ENCODE data around the gene TMEM127.
A peak's percentile ranks its signal among the peaks of the same experiment; 100 is the strongest.
"Not testable (repeated sequence)": the region's sequence is repeated elsewhere in the genome, so short reads cannot be mapped to it uniquely, and the experiment has no call there.

Gene TMEM127

DNA sequence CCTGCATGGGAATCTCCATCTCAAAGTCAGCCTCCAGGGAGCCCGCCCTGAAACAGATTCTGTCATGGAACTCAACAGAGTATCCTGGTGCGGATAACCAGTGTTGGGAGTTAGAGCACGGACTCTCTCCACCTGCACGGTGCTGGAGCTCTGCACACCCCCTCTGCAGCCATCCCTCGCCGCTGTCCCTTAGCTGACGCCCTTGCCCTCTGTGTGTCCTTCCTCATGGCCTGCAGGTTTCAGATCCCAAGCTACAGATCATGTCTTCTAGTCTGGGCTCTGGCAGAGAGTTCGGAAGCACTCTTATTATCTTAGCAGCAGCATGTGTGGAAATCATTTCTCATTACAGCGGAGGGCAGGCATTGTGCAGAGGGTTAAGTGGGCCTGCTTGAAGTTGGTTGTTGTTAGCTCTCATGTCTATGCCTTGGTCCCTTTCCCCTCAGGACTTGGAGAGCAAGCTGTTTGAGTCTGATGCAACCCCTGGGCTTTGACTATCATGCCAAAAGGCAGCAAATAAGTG lies 26.0 kb downstream of the TMEM127 start:
- no peak for DNase-seq

DNA sequence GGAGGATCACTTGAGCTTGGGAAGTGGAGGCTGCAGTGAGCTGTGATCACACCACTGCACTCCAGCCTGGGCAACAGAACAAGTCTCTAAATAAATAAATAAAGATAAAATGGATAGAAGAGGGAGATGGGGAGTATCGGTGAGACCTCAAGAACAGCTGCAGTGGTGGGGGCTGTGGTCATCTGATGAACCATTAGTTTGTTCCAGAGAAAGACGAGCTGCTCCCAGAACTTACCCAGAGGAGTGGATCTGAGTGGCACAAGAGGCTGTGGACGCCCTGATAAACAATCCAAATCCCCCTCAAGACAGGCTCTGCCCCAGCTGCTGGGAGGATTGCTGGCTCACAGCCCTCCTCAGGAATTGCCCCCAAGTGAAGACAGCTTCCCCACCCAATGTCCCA lies 26.7 kb downstream of the TMEM127 start:
- DNase-seq = no peak

DNA sequence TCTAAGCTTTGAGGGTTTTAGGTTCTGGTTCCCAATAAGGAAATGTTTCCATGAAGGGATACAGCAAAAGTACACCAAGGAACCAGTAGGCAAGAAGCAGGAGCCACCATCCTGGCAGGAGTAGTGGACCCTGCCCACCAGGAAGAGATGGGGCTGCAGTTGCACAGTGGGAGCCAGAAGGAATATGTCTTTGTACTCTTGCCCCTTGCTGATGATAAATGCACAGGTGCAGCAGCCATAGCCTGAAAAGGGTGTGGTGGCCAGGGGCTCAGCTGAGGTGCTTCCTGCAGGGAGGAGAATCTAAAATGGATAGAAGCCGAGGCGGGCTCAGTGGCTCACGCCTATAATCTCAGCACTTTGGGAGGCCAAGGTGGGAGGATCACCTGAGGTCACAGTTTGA lies 27.5 kb downstream of the TMEM127 start:
- DNase-seq = no peak

DNA sequence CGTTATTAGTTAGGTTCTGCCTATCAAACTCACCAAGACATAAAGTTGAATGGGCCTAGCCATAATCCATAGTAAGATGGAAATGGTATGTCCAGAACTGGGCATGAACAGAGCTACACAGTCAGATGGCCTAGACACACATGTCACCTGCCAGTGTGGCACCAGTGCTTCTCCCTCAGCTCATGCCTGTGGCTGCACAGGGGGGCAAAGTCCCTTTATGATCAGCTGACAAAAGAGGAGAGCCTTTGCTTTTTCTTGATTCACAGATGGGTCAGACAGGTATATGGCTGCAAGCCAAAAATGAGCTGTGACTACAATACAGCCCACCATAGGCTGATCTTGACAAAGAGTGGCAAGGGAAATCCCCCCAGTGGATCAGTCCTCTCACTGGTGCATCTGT lies 28.9 kb downstream of the TMEM127 start:
- no peak for DNase-seq

DNA sequence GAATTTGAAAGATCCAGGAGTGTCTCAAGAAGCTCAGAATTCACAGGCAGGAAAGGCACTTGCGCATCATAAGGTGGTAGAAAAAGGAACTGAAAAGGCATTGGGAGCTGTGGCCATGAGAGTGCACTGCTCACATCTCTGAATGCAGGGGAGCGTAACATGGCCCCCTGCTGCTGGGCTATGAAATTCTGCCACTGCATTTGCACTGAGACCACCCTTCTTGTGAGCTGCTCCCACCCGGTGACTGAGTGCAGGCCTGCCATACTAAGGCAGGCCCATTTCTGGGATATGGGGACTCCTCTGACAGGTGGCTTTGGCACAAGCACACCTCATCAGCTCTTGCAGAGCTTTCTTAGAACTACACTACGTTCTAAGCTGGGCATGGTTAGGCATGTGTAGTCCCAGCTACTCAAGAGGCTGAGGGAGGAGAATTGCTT lies 31.9 kb downstream of the TMEM127 start:
- DNase-seq = no peak

DNA sequence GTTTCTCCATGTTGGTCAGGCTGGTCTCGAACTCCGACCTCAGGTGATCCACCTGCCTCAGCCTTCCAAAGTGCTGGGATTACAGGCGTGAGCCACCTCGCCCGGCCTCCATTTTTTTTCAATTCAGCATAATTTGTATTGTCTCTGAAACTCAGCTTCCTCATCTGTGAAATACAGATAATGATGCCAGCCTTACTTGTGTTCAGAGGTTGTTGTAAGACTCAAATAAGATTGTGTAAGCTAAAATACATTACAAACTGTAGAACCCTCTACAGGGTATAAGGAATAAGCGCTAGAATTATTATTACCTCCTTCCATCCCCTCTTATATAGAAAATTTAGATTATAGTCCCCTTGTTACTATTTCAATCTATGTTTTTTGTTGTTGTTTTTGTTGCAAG lies 32.4 kb downstream of the TMEM127 start:
- no peak for DNase-seq

DNA sequence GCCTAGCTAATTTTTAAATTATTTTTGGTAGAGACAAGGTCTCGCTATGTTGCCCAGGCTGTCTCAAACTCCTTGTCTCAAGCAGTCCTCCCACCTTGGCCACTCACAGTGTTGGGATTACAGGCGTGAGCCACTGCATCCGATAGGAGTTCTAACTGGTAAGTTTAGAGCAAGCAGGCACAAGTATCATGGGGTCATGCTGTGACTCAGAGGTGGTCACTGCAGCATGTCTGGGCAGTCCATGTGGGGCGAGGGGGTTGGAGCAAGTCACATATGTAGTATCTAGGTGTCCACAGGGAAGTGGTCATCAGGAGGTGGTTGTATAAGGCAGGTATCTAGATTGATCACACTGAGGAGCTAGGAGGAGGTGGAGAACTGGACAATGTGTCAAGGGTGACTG lies 34.5 kb downstream of the TMEM127 start:
- no peak for DNase-seq

DNA sequence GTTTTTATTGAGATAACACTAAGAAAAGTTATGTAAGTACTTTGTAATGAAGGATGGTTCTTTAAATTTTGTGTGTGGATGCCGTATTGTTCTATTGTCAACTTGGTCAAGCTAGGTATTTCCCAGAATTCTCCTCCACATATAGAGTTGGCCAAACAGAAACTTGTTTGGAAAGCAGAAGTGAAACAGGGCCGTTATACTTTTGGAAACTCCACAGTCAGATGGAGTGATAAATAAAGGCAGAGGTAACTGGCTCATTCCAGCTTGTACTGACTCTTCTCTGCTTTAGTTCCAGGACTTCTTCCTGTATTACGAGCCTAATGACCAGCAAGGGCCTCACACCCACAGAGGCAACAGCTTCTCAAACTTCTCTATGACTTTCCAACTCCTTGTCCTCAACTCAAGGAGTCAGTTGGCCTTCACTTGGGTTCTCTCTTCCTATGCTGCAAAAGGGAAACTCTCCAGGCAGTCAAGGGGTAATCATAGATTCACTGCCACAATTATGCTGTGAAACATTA lies 40.7 kb downstream of the TMEM127 start:
- DNase-seq = no peak

DNA sequence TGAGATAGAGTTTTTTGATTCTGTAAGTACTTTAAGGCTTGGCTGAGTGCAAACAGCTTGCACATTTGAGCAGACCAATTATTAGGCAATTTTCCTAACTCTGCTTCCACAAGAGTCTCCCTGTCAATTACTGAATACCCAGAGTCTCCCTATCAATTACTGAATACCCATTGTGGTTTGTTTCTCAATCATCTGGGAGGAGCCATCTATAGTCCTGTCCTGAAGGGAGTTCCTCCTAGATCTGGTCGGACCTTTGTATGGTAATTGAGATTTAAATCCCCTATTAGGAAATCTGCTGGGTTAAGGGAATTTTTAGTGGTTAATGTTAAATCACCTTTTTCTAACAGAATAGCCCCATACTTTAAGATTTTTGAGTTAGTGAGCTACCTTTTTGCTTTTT lies 44.7 kb downstream of the TMEM127 start:
- not testable (repeated sequence) for DNase-seq

DNA sequence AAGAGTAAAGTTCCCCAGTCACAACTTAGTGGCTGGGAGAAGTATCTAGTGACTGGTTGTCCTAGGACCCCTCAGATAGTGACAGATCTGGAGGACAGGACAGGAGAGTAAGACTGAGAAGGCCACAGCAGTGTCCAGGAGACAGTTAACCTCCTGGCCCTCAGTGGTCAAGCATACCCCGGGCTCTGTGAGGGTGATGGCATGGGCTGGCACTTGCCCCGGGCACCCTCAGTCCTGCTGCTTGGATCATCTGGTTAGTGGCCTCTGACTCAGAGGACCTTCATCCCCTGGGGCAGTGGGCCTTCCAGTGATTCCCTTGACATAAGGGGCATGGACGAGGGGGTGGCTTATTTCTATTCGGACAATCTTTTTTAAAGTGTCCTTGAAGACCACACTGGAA lies 45.8 kb downstream of the TMEM127 start:
- not testable (repeated sequence) for DNase-seq

DNA sequence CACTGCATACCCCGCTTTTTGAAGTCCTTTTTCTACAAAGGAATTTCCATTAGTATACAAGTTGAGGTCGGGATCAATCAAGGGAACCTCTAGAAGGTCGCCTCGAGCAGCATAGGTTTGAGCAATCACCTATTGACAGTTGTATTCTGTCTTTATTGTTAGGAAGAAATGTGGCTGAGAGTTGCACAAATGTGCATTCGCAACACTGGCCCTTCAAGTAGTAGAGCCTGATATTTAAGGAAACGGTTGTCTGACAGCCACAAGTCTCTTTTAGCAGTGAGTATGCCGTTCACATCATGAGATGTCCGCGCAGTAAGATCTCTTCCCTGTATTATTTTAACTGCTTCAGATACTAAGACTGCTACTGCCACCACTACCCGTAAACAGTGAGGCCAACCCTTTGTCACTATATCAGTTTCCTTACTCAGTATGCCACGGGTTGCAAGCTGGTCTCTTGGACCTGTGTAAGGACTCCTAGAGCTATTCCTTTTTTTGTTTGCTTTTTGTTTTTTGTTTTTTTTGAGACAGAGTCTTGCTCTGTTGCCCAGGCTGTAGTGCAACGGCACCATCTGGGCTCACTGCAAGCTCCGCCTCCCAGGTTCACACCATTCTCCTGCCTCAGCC lies 47.2 kb downstream of the TMEM127 start:
- DNase-seq = no peak

DNA sequence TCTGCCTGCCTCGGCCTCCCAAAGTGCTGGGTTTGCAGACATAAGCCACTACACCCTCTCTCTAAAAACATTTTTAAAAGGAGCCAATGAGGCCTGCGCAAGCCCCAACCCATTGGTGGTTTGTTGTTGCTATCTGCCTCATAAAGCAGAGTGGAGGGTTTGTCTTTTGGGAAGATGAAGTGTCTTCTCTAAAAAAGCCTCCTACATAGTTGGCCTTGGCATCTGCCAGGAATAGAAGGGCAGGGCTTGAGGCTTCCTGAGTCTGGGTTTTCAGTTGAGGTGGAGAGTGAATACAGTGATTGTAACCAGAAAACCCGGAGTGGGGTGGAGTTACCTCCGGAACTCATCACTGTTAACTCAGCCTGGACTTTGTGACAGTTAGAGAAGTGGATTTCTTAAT lies 51.2 kb downstream of the TMEM127 start:
- DNase-seq = no peak

DNA sequence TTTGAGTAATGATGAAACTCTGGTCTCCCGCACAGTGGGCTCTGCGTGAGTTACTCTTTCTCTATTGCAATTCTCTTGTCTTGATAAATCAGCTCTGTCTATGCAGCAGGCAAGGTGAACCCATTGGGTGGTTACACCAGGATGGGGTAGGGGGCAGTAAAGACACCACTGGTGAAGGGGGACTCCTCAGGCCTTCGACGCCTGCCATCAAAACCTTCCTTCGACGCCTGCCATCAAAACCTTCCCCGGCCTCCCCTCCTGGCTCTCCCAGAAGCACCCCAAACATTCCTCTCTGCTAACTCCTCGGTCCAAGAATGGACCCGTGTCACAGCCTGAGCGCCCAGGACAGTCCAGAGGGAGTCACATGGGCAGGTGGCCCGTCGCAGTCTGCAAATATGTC lies 52.4 kb downstream of the TMEM127 start:
- DNase-seq = no peak

DNA sequence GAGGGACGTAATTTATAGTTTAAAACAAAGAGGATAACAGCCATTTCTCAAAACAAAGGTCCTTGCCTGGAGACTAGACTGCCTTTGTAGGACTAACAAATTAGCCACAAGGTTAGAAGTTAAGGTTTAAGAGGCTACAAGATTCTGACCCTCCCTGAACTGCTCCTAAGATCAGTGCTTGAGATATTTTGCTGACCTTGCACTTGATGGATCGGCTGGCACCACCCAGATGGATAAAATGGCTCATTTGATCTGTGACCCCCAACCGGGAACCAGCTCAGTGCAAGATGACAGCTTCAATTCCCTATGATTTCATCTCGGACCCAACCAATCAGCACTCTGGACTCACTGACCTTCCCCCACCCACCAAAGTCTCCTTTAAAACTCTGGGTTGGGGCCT lies 53.5 kb downstream of the TMEM127 start:
- DNase-seq = no peak

DNA sequence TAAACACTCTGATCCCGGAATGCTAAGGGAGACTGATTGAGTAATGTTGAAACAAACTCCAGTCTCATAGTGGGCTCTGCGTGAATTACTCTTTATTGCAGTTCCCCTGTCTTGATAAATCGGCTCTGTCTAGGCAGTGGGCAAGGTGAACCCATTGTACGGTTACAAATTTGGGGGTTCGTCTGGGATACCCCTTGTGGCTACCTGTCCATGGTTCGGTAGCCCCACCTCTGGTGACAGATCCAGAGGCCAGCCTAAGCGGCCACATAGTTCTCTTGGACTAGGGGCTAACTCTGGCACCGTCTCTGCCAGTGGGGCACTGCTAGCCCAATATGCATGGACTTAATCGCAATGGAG lies 56.1 kb downstream of the TMEM127 start:
- no peak for DNase-seq

DNA sequence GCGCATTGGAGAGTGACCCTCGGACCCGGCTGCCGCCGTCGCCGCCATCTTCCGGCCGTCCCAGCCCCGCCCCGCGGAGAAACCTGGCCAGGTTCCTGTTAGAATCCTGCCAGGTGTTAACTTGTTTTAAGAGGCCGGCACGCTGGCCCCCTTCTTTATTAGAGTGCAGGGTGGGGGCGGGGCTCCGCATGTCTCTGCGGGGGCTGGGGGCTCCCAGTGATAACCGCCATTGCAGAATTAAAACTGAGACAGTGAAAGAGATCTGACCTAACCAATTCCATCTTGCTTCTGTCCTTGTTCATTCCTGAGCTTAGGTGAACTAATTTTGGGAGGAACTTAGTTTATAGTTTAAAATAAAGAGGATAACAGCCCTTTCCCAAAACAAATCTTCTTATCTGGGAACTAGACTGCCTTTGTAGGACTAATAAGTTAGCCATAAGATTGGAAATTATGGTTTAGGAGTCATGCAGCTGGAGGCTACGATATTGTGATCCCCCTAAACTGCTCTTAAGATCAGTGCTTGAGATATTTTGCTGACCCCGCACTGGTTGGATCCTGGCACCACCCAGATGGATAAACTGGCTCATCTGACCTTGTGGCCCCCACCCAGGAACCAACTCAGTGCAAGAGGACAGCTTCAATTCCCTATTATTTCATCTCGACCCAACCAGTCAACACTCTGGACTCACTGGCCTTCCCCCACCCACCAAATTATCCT lies 56.6 kb downstream of the TMEM127 start:
- no peak for DNase-seq

DNA sequence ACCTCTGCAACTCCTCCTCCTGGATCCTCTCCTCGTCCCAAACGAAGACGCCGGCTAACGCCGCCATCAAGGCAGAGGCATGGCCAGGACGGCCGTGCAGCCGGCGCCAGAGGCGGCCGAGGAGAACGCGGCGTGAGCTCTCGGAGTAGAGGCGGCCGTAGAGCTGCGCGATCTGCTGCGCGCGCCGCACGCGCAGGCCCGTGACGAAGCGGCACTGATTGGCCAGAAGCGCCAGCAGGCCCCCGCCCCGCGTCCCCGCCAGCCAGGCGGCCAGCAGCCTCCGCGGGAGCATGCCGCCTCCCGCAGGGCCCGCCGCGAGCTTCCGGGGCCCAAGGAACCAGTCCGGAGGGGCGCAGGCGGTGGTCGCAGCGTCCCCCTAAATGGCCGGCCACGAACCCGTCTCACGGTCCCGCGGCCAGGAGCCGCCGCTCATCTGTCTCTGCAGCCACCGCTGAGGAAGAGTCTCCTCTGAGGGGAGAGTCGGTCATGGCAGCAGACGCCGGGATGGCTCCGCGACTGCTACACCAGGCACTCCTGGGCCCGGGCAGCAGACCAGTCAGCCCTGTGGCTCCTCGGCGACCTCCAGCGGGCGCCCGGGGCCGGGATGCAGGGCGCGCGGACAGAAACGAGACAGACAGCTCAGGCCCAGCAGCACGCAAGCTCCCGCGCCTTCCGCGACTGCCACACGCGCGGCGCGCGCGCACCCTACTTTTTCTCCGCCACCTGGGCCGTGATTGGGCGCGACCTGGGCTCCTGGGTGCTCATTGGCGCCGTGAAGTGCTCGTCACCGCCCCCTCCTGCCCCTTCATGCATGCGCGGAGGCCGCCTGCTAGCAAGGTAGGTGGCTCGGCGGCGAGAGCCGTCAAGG lies 57.4 kb downstream of the TMEM127 start, which contains the start of gene STARD7:
Gene STARD7 (minus strand): TSS at position 685 of the 868 bp plus-strand sequence. CDS start 393 bp downstream, at position 292.
- peak; percentile 99 for DNase-seq

DNA sequence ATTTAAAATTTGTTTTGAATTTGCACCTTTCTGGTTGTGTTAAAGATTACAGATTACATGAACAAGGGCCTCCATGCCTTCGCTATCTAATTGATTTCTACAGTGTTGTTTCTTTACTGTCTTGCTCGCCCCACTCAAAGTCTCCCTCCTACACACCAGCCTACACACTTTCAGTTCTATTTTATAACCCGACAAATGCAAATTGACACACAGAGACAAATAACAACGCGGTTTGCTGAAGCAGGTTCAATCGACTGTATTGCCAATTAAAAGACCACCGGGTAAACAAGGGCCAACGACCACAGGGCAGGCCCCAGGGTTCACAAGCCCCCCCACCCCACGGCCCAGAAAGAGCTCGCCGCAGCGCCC lies 58.0 kb downstream of the TMEM127 start:
- DNase-seq = no peak

DNA sequence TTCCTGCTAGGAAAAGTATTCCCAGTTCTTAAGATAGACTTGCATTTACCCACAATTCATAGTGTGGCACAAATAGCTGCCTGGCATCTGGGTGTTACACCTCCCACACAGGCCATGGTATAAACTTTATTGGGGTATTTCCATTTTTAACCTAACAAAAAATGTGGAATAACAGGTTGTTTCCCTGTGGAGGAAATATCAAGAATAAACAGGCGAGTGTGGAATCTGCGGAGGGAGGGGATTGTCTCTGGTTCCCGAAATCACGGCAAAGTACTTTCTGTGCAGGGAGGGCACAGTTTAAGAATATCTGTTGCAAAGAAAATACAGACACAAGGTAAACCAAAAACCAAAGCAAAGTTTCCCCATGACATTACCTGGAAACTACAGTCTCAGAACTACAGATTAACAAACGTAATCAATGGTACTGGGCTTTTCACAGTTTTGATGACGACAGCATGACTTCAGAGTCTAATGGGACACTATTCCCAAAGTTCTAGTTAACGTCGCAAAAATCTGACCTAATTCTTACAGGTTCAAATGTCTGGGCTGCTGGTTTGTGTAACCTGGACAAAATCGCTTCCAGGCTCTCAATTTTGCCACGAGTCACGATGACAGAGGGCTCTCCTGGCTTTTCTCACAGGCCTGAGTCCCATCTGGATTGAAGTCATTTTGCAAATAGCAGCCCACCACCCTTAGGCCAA lies 58.6 kb downstream of the TMEM127 start:
- peak; percentile 9 for DNase-seq

DNA sequence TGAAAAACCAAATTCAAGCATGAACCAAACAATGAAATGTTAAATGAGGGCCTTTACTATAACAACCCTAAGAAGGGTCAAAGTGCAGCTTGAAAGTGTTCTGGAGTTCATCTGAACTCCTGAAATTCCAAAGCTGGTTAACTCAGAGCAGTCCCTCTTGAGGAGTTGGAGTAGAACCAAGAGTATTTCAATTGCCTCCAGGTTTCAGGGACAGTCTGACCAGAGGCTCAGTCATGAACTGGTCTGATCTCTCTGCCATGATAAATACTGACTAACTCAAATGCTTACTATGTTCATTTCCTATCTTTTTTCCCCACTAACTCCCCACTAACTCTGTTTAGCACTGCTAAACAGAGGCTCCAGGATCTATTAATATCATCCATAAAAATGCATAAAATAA lies 59.9 kb downstream of the TMEM127 start:
- no peak for DNase-seq

DNA sequence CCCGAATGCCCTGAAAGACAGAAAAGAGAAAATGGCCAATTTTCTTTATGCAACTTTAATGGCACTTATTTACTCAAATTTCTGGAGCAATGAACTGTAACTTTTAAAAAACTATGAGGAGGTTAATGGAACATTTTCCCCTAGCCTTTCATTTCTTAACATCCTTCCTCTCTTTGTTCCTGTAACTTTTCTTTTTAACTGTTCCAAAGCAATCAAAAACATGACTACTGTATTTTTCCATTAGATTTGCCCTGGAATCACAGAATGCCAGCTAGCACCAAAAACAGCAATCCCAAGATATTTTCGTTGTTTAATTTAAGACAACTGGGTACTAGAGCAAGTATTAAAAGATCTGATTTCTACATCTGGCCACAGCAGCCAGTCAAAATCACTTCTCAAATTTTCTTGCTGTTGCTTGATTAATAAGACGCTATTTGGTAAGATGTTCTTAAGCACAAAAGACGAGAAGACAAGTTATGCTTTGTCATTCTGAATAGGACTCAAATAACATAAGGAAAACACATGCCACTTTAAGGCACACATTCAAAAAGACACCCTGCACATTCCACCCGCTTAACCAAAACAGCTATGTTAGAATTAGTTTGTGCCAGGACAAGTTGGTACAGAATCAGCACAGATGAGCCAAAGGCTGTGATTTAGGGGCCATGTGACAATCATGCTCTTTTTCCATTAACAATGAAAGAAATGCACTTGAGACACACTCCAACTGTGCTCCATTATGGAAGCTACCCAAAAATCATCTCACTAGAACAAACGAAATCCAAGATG lies 60.8 kb downstream of the TMEM127 start:
- DNase-seq = no peak

All from activated CD4-positive, alpha-beta T cell treated with anti-CD3 and anti-CD28 coated beads for 48 hours (primary cell).